ENCODE data around the gene FTO. TPM values are rescaled to one million over a fixed set of nuclear protein-coding genes. Genes with fewer than 3 reads are reported as not detected.
"Not testable (repeated sequence)": the region's sequence is repeated elsewhere in the genome, so short reads cannot be mapped to it uniquely, and the experiment has no call there.

The FTO gene
- total RNA-seq, 1 donor from 2014 or later = 75.6 TPM

DNA sequence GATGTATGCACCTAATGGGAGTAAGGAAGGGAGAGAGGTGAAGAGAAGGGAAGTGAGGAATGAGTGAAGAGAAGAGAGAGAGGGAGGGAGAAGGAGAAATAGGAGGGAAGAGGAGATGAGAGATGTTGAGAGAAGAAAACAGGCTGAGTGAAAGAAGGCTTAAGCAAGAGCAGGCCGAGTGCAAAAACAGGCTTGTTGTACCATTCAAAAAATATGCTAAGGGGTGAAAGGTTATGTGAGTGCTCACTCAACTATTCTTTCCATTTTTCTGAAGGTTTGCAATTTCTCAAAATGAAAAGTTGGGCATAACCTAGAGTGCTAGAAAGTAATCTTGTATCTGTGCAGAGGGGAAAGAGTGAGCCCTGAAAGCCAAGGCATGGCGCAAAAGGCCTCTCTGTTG lies 23.2 kb upstream of the FTO start:
- ATAC-seq (no peak), DNase-seq (no peak)
- Histone ChIP-seq H3K4me1 (no peaks in the 10 kb centered on the region), H3K27ac (no peak overlapping the region), H3K27me3 (no peaks in the 10 kb centered on the region), H3K36me3 (no peaks in the 10 kb centered on the region), H3K4me3 (no peak overlapping the region), H3K9me3 (no peaks in the 10 kb centered on the region)
- TF ChIP-seq, protein P1, sequence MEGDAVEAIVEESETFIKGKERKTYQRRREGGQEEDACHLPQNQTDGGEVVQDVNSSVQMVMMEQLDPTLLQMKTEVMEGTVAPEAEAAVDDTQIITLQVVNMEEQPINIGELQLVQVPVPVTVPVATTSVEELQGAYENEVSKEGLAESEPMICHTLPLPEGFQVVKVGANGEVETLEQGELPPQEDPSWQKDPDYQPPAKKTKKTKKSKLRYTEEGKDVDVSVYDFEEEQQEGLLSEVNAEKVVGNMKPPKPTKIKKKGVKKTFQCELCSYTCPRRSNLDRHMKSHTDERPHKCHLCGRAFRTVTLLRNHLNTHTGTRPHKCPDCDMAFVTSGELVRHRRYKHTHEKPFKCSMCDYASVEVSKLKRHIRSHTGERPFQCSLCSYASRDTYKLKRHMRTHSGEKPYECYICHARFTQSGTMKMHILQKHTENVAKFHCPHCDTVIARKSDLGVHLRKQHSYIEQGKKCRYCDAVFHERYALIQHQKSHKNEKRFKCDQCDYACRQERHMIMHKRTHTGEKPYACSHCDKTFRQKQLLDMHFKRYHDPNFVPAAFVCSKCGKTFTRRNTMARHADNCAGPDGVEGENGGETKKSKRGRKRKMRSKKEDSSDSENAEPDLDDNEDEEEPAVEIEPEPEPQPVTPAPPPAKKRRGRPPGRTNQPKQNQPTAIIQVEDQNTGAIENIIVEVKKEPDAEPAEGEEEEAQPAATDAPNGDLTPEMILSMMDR (IDR thresholded peaks at IDR 0.05) = no peak
- intact Hi-C loops (cut with DNase I) = no loop called here

DNA sequence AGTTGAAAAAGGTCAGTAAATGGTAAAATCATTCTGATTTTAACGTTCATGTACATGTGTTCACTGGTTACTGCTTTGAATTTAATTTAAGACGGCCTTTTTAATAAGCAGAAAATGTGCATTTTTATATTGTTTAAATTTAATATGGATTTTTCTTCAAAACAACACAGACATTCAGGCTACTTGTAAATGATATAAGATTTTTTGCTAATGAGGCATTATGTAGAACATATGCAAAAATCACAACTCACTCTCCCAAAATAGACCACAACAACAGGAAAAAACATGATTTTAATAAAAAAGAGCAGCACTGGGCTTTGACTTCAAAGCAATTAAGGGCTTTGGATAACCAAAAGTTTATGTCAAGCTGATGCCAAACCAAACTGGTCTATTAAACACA lies 22.6 kb upstream of the FTO start:
- Histone ChIP-seq H3K9me3 (no peaks in the 10 kb centered on the region), H3K27ac (no peak overlapping the region), H3K36me3 (no peaks in the 10 kb centered on the region), H3K4me1 (no peaks in the 10 kb centered on the region), H3K4me3 (no peak overlapping the region), H3K27me3 (no peaks in the 10 kb centered on the region)
- TF ChIP-seq, protein P1 (IDR thresholded peaks at IDR 0.05) = no peak
- no peak for DNase-seq
- intact Hi-C loops (cut with DNase I) = no loop called here
- ATAC-seq = no peak

DNA sequence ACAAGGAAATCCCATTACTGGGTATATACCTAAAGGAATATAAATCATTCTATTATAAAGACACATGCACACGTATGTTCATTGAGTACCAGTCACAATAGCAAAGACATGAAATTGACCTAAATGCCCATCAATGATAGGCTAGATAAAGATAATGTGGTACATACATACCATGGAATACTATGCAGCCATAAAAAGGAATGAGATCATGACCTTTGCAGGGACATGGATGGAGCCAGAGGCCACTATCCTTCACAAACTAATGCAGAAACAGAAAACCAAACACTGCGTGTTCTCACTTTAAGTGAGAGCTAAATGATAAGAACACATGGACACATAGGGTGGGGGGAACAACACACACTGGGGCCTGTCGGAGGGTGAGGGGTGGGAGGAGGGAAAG lies 18.6 kb upstream of the FTO start:
- H3K4me1 ChIP-seq; intact Hi-C loops (cut with DNase I); H3K4me3 ChIP-seq; H3K27ac ChIP-seq; H3K9me3 ChIP-seq; DNase-seq; ATAC-seq; H3K27me3 ChIP-seq; H3K36me3 ChIP-seq: not testable (repeated sequence)

DNA sequence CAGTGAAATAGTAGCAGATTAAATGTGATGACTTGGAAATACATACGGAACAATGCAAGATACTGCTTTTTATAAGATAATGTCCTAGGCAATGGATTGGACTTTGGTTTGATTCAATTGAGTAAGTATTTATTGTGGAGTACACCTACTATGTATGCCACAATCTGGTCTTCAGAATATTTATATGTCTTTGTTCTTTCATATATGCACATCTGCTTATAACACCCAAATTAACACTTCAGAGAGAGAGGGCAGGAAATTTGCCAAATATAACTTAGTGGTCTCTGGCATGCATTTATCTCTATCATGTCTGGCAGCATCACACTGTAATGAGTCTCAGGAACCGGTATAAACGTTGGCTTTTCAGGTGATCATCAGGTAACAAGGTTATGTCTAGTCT lies 17.2 kb upstream of the FTO start:
- H3K27me3 ChIP-seq = no peaks in the 10 kb centered on the region
- H3K4me1 ChIP-seq = no peaks in the 10 kb centered on the region
- no peak for ATAC-seq
- no peaks in the 10 kb centered on the region for H3K9me3 ChIP-seq
- TF ChIP-seq, protein P1 (IDR thresholded peaks at IDR 0.05) = no peak
- H3K27ac ChIP-seq = no peak overlapping the region
- H3K36me3 ChIP-seq = no peaks in the 10 kb centered on the region
- intact Hi-C loops (cut with DNase I) = no loop called here
- no peak overlapping the region for H3K4me3 ChIP-seq
- no peak for DNase-seq

DNA sequence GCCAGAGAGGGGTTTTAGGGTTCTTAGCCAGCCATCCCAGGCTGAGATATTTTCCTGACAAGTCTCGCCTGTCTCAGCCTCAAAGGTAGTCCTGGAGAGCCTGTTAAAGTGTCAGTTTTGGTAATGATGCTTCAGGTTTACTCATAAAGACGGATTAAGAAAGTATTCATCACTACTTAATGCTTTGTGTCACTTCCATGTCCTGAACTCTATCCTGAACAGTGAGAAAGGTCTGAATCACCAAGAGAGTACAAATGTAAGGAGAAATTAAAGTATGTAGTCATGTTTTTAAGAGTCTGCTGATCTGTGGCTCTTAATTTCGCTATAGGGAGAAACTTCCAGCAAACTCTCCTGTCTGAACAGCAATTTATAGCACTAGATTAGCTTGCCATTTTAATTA lies 14.3 kb upstream of the FTO start:
- intact Hi-C loops (cut with DNase I) = no loop called here
- Histone ChIP-seq H3K36me3 (no peaks in the 10 kb centered on the region), H3K4me3 (no peak overlapping the region), H3K9me3 (no peaks in the 10 kb centered on the region), H3K4me1 (no peaks in the 10 kb centered on the region), H3K27me3 (no peaks in the 10 kb centered on the region), H3K27ac (no peak overlapping the region)
- ATAC-seq (no peak), DNase-seq (no peak)
- TF ChIP-seq, protein P1 (IDR thresholded peaks at IDR 0.05) = no peak

DNA sequence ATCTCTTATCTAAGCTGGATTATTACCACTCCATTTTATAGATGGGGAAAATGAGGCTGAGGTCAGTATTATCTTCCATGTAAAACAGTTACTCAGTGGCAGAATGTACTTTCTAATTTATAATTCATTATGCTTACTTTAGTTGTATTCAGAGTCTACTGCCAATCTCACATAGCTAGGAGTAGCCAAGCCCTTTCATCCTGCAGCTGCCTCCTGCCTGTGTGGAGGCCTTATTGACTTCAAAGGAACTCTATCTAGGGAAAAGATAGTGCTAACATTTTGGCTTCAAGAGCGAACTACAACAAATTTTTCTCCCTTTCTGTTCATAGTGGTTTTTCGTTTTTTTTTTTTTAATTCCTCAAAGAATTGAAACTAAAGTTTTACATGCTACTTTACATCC lies 13.2 kb upstream of the FTO start:
- H3K36me3 ChIP-seq = no peaks in the 10 kb centered on the region
- intact Hi-C loops (cut with DNase I) = no loop called here
- H3K27me3 ChIP-seq = no peaks in the 10 kb centered on the region
- no peak overlapping the region for H3K4me3 ChIP-seq
- ATAC-seq = no peak
- no peaks in the 10 kb centered on the region for H3K4me1 ChIP-seq
- DNase-seq = no peak
- no peak overlapping the region for H3K27ac ChIP-seq
- TF ChIP-seq, protein P1 (IDR thresholded peaks at IDR 0.05) = no peak
- no peaks in the 10 kb centered on the region for H3K9me3 ChIP-seq

All from upper lobe of right lung (tissue), 1 donor.